Endothelial cell of umbilical vein (primary cell): Measurements from ENCODE around the gene PEDS1. TPM values are rescaled to one million over a fixed set of nuclear protein-coding genes. Genes with fewer than 3 reads are reported as not detected.

Experiments
- BruUV-seq: library from RNA; stranded (reverse); fragments of 400-500 nt; replicated peaks from 2 replicates; lab custom pipeline; 2021; lab: Mats Ljungman, UMichigan
- CTCF ChIA-PET: fragments of 300-600, 350-600 bp; sonication (Branson Sonifier 250); formaldehyde crosslinking; loops from one replicate; lab custom pipeline; 2021; ENCODE audit warnings: antibody characterized with exemption, inconsistent platforms; lab: Charles Lee
- POLR2A ChIA-PET: fragments of 300-600, 350-600 bp; sonication (Branson Sonifier 250); formaldehyde crosslinking; loops from one replicate; lab custom pipeline; 2021; ENCODE audit warnings: antibody characterized with exemption, inconsistent platforms; lab: Charles Lee
- DNase-seq: peaks from one replicate; pipeline ENCODE4 v3.0.0-alpha.2; 2011; ENCODE audit warnings: low read depth, low spot score
- FAIRE-seq: peaks from 2 replicates; lab custom pipeline; 2011; peaks lifted over from hg19 to GRCh38; lab: Jason Lieb, UNC
- H2AFZ ChIP-seq: 2 replicates; pipeline ENCODE4 v1.6.0; 2012; ENCODE audit warnings: low read depth, low read length, control low read depth, inconsistent platforms
- H3K27ac ChIP-seq: 2 replicates; pipeline ENCODE4 v1.5.1; 2011; ENCODE audit warnings: low read depth, mild to moderate bottlenecking, control low read depth, low read length, moderate library complexity; ENCODE audit not compliant: insufficient read depth
- H3K27me3 ChIP-seq, 2 experiments: 2 replicates each; pipeline versions ENCODE4 v1.6.0 to v1.6.1; 2011; ENCODE audit warnings: low read length in 2 of 2, mixed read lengths in 1 of 2; ENCODE audit not compliant: control insufficient read depth in 2 of 2, insufficient read depth in 2 of 2
- H3K36me3 ChIP-seq, 2 experiments: 2 replicates in 1 of 2; 3 replicates in 1 of 2; pipeline ENCODE4 v1.5.1; 2011; ENCODE audit warnings: low read length in 2 of 2, mild to moderate bottlenecking in 1 of 2, moderate library complexity in 1 of 2; ENCODE audit not compliant: control insufficient read depth in 2 of 2, insufficient read depth in 2 of 2; ENCODE audit errors: extremely low read depth in 1 of 2
- H3K4me1 ChIP-seq: 3 replicates; pipeline ENCODE4 v1.5.1; 2011; ENCODE audit warnings: mild to moderate bottlenecking, low read length; ENCODE audit not compliant: control insufficient read depth, insufficient read depth; ENCODE audit errors: extremely low read depth
- H3K4me2 ChIP-seq: 2 replicates; pipeline ENCODE4 v1.6.1; 2011; ENCODE audit warnings: low read length, control low read depth, mixed read lengths; ENCODE audit not compliant: insufficient read depth
- H3K4me3 ChIP-seq, 3 experiments: fragments of 200-600 bp in 1 of 3; sonication (generic), shearing (Covaris generic) in 1 of 3; replicated peaks in 1 of 3; 2 replicates each; pipeline ENCODE4 v1.5.1; 2011 to 2016; ENCODE audit warnings: control low read depth in 3 of 3, low read length in 3 of 3, mild to moderate bottlenecking in 2 of 3, inconsistent platforms in 1 of 3, low read depth in 1 of 3, moderate library complexity in 1 of 3; ENCODE audit not compliant: insufficient read depth in 1 of 3
- H3K79me2 ChIP-seq: 2 replicates; pipeline ENCODE4 v1.6.0; 2012; ENCODE audit warnings: low read length, inconsistent platforms; ENCODE audit not compliant: control insufficient read depth, insufficient read depth
- H3K9ac ChIP-seq: replicated peaks from 2 replicates; pipeline ENCODE3; 2011; ENCODE audit warnings: low read length, control low read depth; ENCODE audit not compliant: insufficient read depth; ENCODE audit errors: extremely low read depth
- H3K9me1 ChIP-seq: replicated peaks from 3 replicates; pipeline ENCODE4 v1.6.0; 2011; ENCODE audit warnings: mild to moderate bottlenecking, low read length; ENCODE audit not compliant: control insufficient read depth, insufficient read depth; ENCODE audit errors: extremely low read depth
- H3K9me3 ChIP-seq: replicated peaks from 2 replicates; pipeline ENCODE4 v1.5.1; 2012; ENCODE audit warnings: low read length, inconsistent platforms; ENCODE audit not compliant: control insufficient read depth, insufficient read depth
- H4K20me1 ChIP-seq: replicated peaks from 2 replicates; pipeline ENCODE3; 2011; ENCODE audit warnings: mild to moderate bottlenecking, low read length; ENCODE audit not compliant: control insufficient read depth, insufficient read depth; ENCODE audit errors: extremely low read depth
- CTCF ChIP-seq, 2 donors: IDR thresholded peaks; 1 replicate in 1 of 2; 2 replicates in 1 of 2; pipeline ENCODE4 v1.5.1; 2011; ENCODE audit warnings: low read length in 2 of 2, mild to moderate bottlenecking in 2 of 2, moderate library complexity in 2 of 2, control low read depth in 1 of 2, inconsistent platforms in 1 of 2, low read depth in 1 of 2; ENCODE audit not compliant: insufficient read depth in 1 of 2; ENCODE audit errors: extremely low read depth in 1 of 2
- EZH2 ChIP-seq: IDR thresholded peaks from 2 replicates; pipeline ENCODE4 v1.6.1; 2012; ENCODE audit warnings: borderline replicate concordance, low read depth, mild to moderate bottlenecking, moderate library complexity, low read length, inconsistent platforms; ENCODE audit not compliant: severe bottlenecking
- FOS ChIP-seq: IDR thresholded peaks from 2 replicates; pipeline ENCODE4 v1.6.1; 2011; ENCODE audit warnings: mild to moderate bottlenecking, low read length, moderate library complexity, borderline replicate concordance; ENCODE audit not compliant: insufficient read depth
- GATA2 ChIP-seq: IDR thresholded peaks from 2 replicates; pipeline ENCODE4 v1.7.0; 2011; ENCODE audit warnings: low read depth, mild to moderate bottlenecking, moderate library complexity, mixed read lengths, low read length; ENCODE audit not compliant: insufficient read length, insufficient read depth
- JUN ChIP-seq: IDR thresholded peaks from 2 replicates; pipeline ENCODE4 v1.6.1; 2011; ENCODE audit warnings: borderline replicate concordance, low read depth; ENCODE audit not compliant: insufficient read length, insufficient read depth
- MAX ChIP-seq: IDR thresholded peaks from 2 replicates; pipeline ENCODE4 v1.6.1; 2011; ENCODE audit not compliant: insufficient read depth, insufficient read length
- MYC ChIP-seq: IDR thresholded peaks from one replicate; pipeline ENCODE4 v1.6.1; 2011; ENCODE audit warnings: mild to moderate bottlenecking, low read depth, low read length
- POLR2A ChIP-seq: IDR thresholded peaks from 2 replicates; pipeline ENCODE4 v1.6.1; 2012; ENCODE audit warnings: low read depth, mild to moderate bottlenecking, control low read depth, low read length
- POLR2AphosphoS5 ChIP-seq: IDR thresholded peaks from 2 replicates; pipeline ENCODE4 v1.6.1; 2012; ENCODE audit warnings: low read depth, mild to moderate bottlenecking, control low read depth, low read length, moderate library complexity; ENCODE audit not compliant: insufficient read depth
- dilution Hi-C: fragments of 300-500 bp; cut with MboI; formaldehyde crosslinking; loops from one replicate; pipeline ENCODE4 v1.15.0; 2019; ENCODE audit warnings: low sequenced_read_pairs; ENCODE audit not compliant: extremely low pct_ligation_motif_present
- intact Hi-C: fragments of 100-400 bp; cut with micrococcal nuclease; formaldehyde crosslinking; loops from one replicate; pipeline ENCODE4 v1.10.0; 2022
- polyA plus RNA-seq, 4 experiments: library from polyadenylated mRNA; depleted of rRNA in 3 of 4; stranded (reverse) in 3 of 4; unstranded in 1 of 4; fragments of >200 nt; gene quantifications; 2 replicates each; pipeline versions ENCODE4 v1.2.1 to v1.2.3, GENCODE V29; 2011 to 2012; ENCODE audit warnings: missing spikeins in 1 of 4
- total RNA-seq: library from RNA; stranded (reverse); gene quantifications from 2 replicates; pipeline ENCODE4 v1.2.3, GENCODE V29; 2021

Gene PEDS1
- total and polyA plus RNA-seq, 2 donors (not counting 3 experiments of a cell fraction or from before 2014, with no cell fraction given) = 62.7 to 131 TPM

- TF ChIP-seq MYC = no peak
- no peak for TF ChIP-seq GATA2
- no peak for TF ChIP-seq CTCF (IDR thresholded peaks at IDR 0.05; ENCODE audit: extremely low read depth in 1 of 2, insufficient read depth in 1 of 2, low read depth in 1 of 2, low read length in 2 of 2)
- TF ChIP-seq FOS = no peak
- no peak for TF ChIP-seq EZH2
- TF ChIP-seq MAX = no peak
- TF ChIP-seq POLR2A = no peak
- no peak for TF ChIP-seq POLR2AphosphoS5
- no peak for TF ChIP-seq JUN
- no peak overlapping the region for H3K4me2 ChIP-seq
- no peak overlapping the region for H3K27ac ChIP-seq
- CTCF ChIA-PET = interaction anchor here (2.2 to 3.1 kb wide), 2 partner anchors 53 to 195 kb away, joined by 9 to 13 read pairs; no protein-coding TSS in a partner anchor
- no peaks in the 10 kb centered on the region for H3K9me3 ChIP-seq
- H3K4me3 ChIP-seq = no peak overlapping the region
- DNase-seq (no peak), FAIRE-seq (no peak)
- no peaks in the 10 kb centered on the region for H3K79me2 ChIP-seq
- H3K9me1 ChIP-seq = no peaks in the 10 kb centered on the region
- H3K4me1 ChIP-seq = peaks cover 9% of the 10 kb centered on the region
- POLR2A ChIA-PET = no interaction called here
- H3K36me3 ChIP-seq = no peaks in the 10 kb centered on the region
- no peak overlapping the region for H3K9ac ChIP-seq
- dilution Hi-C loops = no loop called here
- intact Hi-C loops = no loop called here
- BruUV-seq = no TSS peak
- no peaks in the 10 kb centered on the region for H3K27me3 ChIP-seq
- H4K20me1 ChIP-seq = no peaks in the 10 kb centered on the region
- H2AFZ ChIP-seq = no peak overlapping the region
Observed at GRCh38 chr20:50174456-50174855, 20.9 kb upstream of the PEDS1 start.
